Islet precursor cell (in vitro differentiated cells): ENCODE results near the gene MKLN1.
A peak's percentile ranks its signal among the peaks of the same experiment; 100 is the strongest.

Experiments used
- DNase-seq: peaks from one replicate; pipeline ENCODE4 v3.0.0-alpha.2; 2018

Gene MKLN1

GRCh38 chr7:131527456-131527855, 199.8 kb downstream of the MKLN1 start:
- DNase-seq = no peak

- DNase-seq = no peak
These were observed 201.5 kb downstream of the MKLN1 start for GRCh38 chr7:131529179-131529578.

GRCh38 chr7:131529617-131530016, 201.9 kb downstream of the MKLN1 start:
- no peak for DNase-seq

- no peak for DNase-seq
These were observed 202.5 kb downstream of the MKLN1 start for GRCh38 chr7:131530137-131530536.

- no peak for DNase-seq
These were observed 205.0 kb downstream of the MKLN1 start for GRCh38 chr7:131532570-131533091.

- no peak for DNase-seq
These were observed 205.5 kb downstream of the MKLN1 start for GRCh38 chr7:131533151-131533559.

- no peak for DNase-seq
These were observed 206.2 kb downstream of the MKLN1 start for GRCh38 chr7:131533566-131534561.

GRCh38 chr7:131536361-131536849, 208.7 kb downstream of the MKLN1 start:
- no peak for DNase-seq

- no peak for DNase-seq
These were observed 209.9 kb downstream of the MKLN1 start for GRCh38 chr7:131537571-131537978.

- DNase-seq = peak; percentile 80
These were observed 210.6 kb downstream of the MKLN1 start for GRCh38 chr7:131538071-131538812.

- DNase-seq = no peak
These were observed 211.1 kb downstream of the MKLN1 start for GRCh38 chr7:131538813-131539179.

GRCh38 chr7:131540491-131541162, 213.0 kb downstream of the MKLN1 start:
- peak; percentile 75 for DNase-seq

- DNase-seq = no peak
These were observed 215.6 kb downstream of the MKLN1 start for GRCh38 chr7:131543298-131543697.

- no peak for DNase-seq
These were observed 216.3 kb downstream of the MKLN1 start for GRCh38 chr7:131544021-131544420.

- peak; percentile 93 for DNase-seq
These were observed 217.0 kb downstream of the MKLN1 start for GRCh38 chr7:131544449-131545301.

GRCh38 chr7:131546126-131546525, 218.4 kb downstream of the MKLN1 start:
- DNase-seq = no peak
